T-cell (primary cell): ENCODE data around the gene KITLG. TPM values are rescaled to one million over a fixed set of nuclear protein-coding genes. Genes with fewer than 3 reads are reported as not detected.
"Not testable (repeated sequence)": the region's sequence is repeated elsewhere in the genome, so short reads cannot be mapped to it uniquely, and the experiment has no call there.

Source experiments
- ATAC-seq, 4 experiments: fragments of 200-7000 bp in 3 of 4; fragments of 150-1000 bp in 1 of 4; cut with Tn5 transposase; replicated peaks in 1 of 4; 1 replicate in 3 of 4; 2 replicates in 1 of 4; pipeline ENCODE4 v1.10.0; 2021; ENCODE audit warnings: moderate library complexity in 3 of 4, mild to moderate bottlenecking in 2 of 4, moderate number of reproducible peaks in 1 of 4
- CTCF ChIA-PET, 2 donors: fragments of 300-600 bp; sonication (Branson Sonifier 250); formaldehyde crosslinking; loops; one replicate each; lab custom pipeline; 2022; ENCODE audit warnings: antibody characterized with exemption in 2 of 2; lab: Charles Lee
- POLR2A ChIA-PET, 2 donors: fragments of 300-600 bp; sonication (Branson Sonifier 250); formaldehyde crosslinking; loops; one replicate each; lab custom pipeline; 2022; ENCODE audit warnings: antibody characterized with exemption in 2 of 2; lab: Charles Lee
- DNase-seq, 35 experiments: peaks; one replicate each; pipeline versions ENCODE4 v3.0.0 to v3.0.0-alpha.2; 2013 to 2023
- H3K27ac ChIP-seq: one replicate; pipeline ENCODE4 v1.5.1; 2013; ENCODE audit warnings: low read length
- H3K27me3 ChIP-seq, 2 experiments: replicated peaks in 1 of 2; 1 replicate in 1 of 2; 2 replicates in 1 of 2; pipeline versions ENCODE4 v1.6.1 to v1.7.0; 2013; ENCODE audit warnings: low read length in 1 of 2, mixed read lengths in 1 of 2; ENCODE audit not compliant: control insufficient read depth in 2 of 2, insufficient read depth in 2 of 2; ENCODE audit errors: extremely low read depth in 1 of 2
- H3K36me3 ChIP-seq, 2 donors: 1 replicate in 1 of 2; 2 replicates in 1 of 2; pipeline versions ENCODE4 v1.6.1 to v1.7.0; 2013; ENCODE audit warnings: low read length in 1 of 2; ENCODE audit not compliant: control insufficient read depth in 2 of 2, insufficient read depth in 1 of 2; ENCODE audit errors: extremely low read depth in 1 of 2
- H3K4me1 ChIP-seq, 2 experiments: 1 replicate in 1 of 2; 2 replicates in 1 of 2; pipeline versions ENCODE4 v1.6.1 to v1.7.0; 2013; ENCODE audit warnings: low read length in 2 of 2, mixed read lengths in 1 of 2; ENCODE audit not compliant: insufficient read depth in 2 of 2, control insufficient read depth in 1 of 2; ENCODE audit errors: extremely low read depth in 1 of 2
- H3K4me3 ChIP-seq, 2 donors: 1 replicate in 1 of 2; 2 replicates in 1 of 2; pipeline versions ENCODE4 v1.5.1 to v1.7.0; 2013; ENCODE audit warnings: mild to moderate bottlenecking in 2 of 2, low read length in 1 of 2, moderate library complexity in 1 of 2; ENCODE audit not compliant: control insufficient read depth in 1 of 2; ENCODE audit errors: extremely low read depth in 1 of 2
- H3K9me3 ChIP-seq: 2 replicates; pipeline ENCODE4 v1.7.0; 2013
- H3K27ac Mint-ChIP-seq, 2 donors: one replicate each; pipeline ENCODE4 v1.8.0; 2020 to 2021; ENCODE audit warnings: mild to moderate bottlenecking in 2 of 2, mixed read lengths in 2 of 2
- H3K27me3 Mint-ChIP-seq, 2 donors: one replicate each; pipeline ENCODE4 v1.8.0; 2021 to 2022; ENCODE audit warnings: mixed read lengths in 2 of 2
- H3K36me3 Mint-ChIP-seq: one replicate; pipeline ENCODE4 v1.8.0; 2021; ENCODE audit warnings: mixed read lengths
- H3K4me1 Mint-ChIP-seq, 3 donors: one replicate each; pipeline ENCODE4 v1.8.0; 2020 to 2022; ENCODE audit warnings: mixed read lengths in 3 of 3, mild to moderate bottlenecking in 1 of 3
- H3K4me3 Mint-ChIP-seq, 3 donors: one replicate each; pipeline ENCODE4 v1.8.0; 2020 to 2022; ENCODE audit warnings: mild to moderate bottlenecking in 3 of 3, mixed read lengths in 3 of 3, moderate library complexity in 3 of 3
- H3K9me3 Mint-ChIP-seq, 3 donors: one replicate each; pipeline ENCODE4 v1.8.0; 2020 to 2022; ENCODE audit warnings: mixed read lengths in 3 of 3
- WGBS: methylation state at CpG from one replicate; pipeline ENCODE4 v1.1.5; 2013; ENCODE audit warnings: missing lambda C conversion rate; ENCODE audit not compliant: insufficient coverage; 5-methylcytosine and 5-hydroxymethylcytosine counted together
- total RNA-seq, 35 experiments: library from RNA in 6 of 35; stranded (reverse) in 6 of 35; fragments of 120-200 nt in 1 of 35; gene quantifications; one replicate each; pipeline versions ENCODE4 v1.2.1 to v1.2.4 and lab custom pipeline; 2013 to 2026

KITLG gene
- total RNA-seq, 5 donors from 2014 or later (not counting 1 experiment from before 2014, with no cell fraction given), result 0.16 to 0.66 (median 0.29) TPM; not detected in 2

DNA sequence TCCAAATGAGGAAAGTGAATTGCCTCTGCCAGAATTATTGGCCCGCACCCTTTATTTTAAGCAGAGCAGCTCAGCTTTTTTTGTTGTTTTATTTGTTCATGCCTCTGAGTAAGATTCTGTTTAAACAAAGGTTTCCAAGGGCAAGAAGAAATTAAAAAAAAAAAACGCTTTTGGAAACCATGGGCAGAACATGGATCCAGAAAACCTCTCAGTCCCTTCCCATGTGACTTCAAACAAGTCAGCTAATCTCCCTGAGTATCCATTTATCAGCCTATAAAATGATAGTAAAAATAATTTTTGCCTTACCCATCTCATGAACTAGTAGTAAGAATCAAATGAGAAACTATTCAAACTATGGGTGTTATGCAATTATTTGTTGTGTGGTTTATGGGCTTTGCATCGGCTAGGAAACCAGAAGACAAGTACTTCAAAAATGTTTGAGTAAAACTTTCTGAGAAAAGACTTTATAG lies 27.6 kb downstream of the KITLG start:
- Mint-ChIP-seq H3K4me1 (no peaks in the 10 kb centered on the region), H3K36me3 (no peaks in the 10 kb centered on the region), H3K27ac (no peak overlapping the region), H3K9me3 (no peaks in the 10 kb centered on the region), H3K27me3 (no peaks in the 10 kb centered on the region), H3K4me3 (no peak overlapping the region)
- Histone ChIP-seq H3K36me3 (no peaks in the 10 kb centered on the region), H3K27ac (no peak overlapping the region), H3K4me1 (no peaks in the 10 kb centered on the region), H3K27me3 (no peaks in the 10 kb centered on the region), H3K9me3 (no peaks in the 10 kb centered on the region), H3K4me3 (no peak overlapping the region)
- no peak for ATAC-seq
- no peak for DNase-seq
- POLR2A ChIA-PET, result no interaction called here
- WGBS, result 100% methylated on average over 1 of the region's 3 CpGs
- CTCF ChIA-PET, result interaction anchor here in 1 of 2 donors (0.7 kb wide), 1 partner anchor 262 kb away, joined by 6 read pairs; no protein-coding TSS in a partner anchor

DNA sequence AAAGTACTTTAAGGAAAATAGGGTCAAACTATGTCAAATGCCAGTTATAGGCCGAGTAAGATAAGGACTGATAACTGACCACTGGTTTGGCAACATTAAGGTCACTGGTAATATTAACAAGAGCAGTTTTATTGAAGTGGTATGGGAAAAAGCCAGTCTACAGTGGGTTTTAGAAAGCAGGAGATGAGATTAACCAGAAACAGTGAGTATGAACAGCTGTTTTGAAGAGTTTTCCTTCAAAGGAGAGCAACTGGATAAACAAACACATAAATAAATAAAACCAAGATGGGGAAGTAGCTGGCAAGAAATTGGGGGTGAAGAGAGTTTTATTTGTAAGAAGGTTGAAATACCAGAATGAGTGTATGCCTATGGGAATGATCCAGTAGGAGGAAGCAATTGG lies 30.3 kb downstream of the KITLG start:
- ChIA-PET POLR2A (no interaction called here), CTCF (no interaction called here)
- no peak overlapping the region for H3K4me3 ChIP-seq
- 0% methylated on average over 1 of the region's 1 CpG for WGBS
- H3K27me3 ChIP-seq, result no peaks in the 10 kb centered on the region
- H3K27ac Mint-ChIP-seq, result no peak overlapping the region
- H3K9me3 Mint-ChIP-seq, result no peaks in the 10 kb centered on the region
- no peaks in the 10 kb centered on the region for H3K27me3 Mint-ChIP-seq
- H3K4me1 Mint-ChIP-seq, result no peaks in the 10 kb centered on the region
- DNase-seq (no peak), ATAC-seq (no peak)
- no peaks in the 10 kb centered on the region for H3K9me3 ChIP-seq
- H3K27ac ChIP-seq, result no peak overlapping the region
- no peaks in the 10 kb centered on the region for H3K36me3 ChIP-seq
- H3K4me3 Mint-ChIP-seq, result no peak overlapping the region
- H3K4me1 ChIP-seq, result no peaks in the 10 kb centered on the region
- H3K36me3 Mint-ChIP-seq, result no peaks in the 10 kb centered on the region

DNA sequence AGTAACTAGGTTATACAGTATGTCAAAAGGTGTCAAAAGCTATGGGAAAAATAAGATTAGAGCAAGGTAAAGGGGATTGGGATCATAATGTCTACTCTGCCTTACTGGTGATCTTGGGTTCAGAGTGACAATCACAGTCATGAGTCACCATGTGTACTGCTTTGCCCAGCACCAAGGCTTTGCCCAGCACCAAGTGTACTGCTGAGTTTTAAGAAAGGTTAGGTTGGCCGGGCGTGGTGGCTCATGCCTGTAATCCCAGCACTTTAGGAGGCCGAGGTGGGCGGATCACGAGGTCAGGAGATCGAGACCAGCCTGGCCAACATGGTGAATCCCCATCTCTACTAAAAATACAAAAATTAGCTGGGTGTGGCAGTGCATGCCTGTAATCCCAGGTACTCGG lies 32.3 kb downstream of the KITLG start:
- H3K36me3 Mint-ChIP-seq, H3K4me3 Mint-ChIP-seq, H3K4me1 ChIP-seq, H3K36me3 ChIP-seq, CTCF ChIA-PET, H3K9me3 ChIP-seq, H3K27ac ChIP-seq, DNase-seq, H3K27ac Mint-ChIP-seq, H3K4me3 ChIP-seq, H3K9me3 Mint-ChIP-seq, H3K4me1 Mint-ChIP-seq, ATAC-seq, H3K27me3 Mint-ChIP-seq, H3K27me3 ChIP-seq: not testable (repeated sequence)
- POLR2A ChIA-PET, result interaction anchor here in 1 of 2 donors (0.5 kb wide), 1 partner anchor 37 kb away, joined by 6 read pairs; no protein-coding TSS in a partner anchor
- 80% methylated on average over 1 of the region's 7 CpGs for WGBS

DNA sequence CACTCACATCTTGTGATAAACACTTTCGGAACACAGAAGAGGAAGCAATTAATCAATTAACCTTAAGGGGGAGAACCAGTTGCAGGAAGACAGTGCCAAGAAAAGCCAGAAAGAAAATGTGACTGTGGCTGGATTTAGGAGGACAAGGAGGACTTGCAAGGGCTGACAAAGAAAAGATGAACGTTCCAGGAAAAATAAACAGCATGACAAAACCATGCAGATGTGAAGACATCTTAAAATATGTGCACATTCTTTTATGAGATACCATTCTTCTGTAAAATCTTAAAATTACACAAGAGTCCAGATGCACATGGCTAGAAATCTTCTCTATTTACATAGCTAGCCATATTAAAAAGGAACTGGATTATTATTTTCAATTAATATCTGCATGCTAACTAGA lies 33.4 kb downstream of the KITLG start:
- H3K9me3 Mint-ChIP-seq, result peaks cover 0 to 4% (median 3%) of the 10 kb centered on the region in 3 donors
- no peaks in the 10 kb centered on the region for H3K4me1 ChIP-seq
- H3K27me3 ChIP-seq, result no peaks in the 10 kb centered on the region
- no peaks in the 10 kb centered on the region for H3K4me1 Mint-ChIP-seq
- WGBS, result no CpG with 5 or more reads among the region's 2 CpGs
- H3K4me3 ChIP-seq, result no peak overlapping the region
- no peak overlapping the region for H3K27ac ChIP-seq
- H3K27ac Mint-ChIP-seq, result no peak overlapping the region
- ATAC-seq (no peak), DNase-seq (no peak)
- no peak overlapping the region for H3K4me3 Mint-ChIP-seq
- ChIA-PET CTCF (no interaction called here), POLR2A (no interaction called here)
- no peaks in the 10 kb centered on the region for H3K9me3 ChIP-seq
- H3K36me3 ChIP-seq, result no peaks in the 10 kb centered on the region
- H3K27me3 Mint-ChIP-seq, result peaks cover 0 to 4% of the 10 kb centered on the region in 2 donors
- no peaks in the 10 kb centered on the region for H3K36me3 Mint-ChIP-seq

DNA sequence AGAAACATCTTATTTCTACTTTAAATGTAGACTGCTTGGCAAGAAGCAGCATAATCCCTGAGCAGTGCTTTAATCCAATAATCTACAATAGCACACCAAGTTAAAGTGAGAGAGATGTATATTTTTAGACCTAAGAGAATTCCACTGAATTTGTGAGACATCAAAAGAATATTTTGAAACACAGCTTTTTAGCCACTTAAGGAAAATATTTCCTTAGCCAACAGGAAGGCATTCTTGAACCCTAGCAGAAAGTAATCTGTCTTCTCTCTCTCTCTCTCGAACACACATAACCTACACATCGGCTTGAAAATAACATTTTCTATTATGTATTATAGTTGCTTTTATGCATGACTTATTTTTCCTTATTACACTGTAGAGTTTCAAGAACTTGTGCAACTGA lies 34.0 kb downstream of the KITLG start:
- Mint-ChIP-seq H3K27me3 (peaks cover 0 to 4% of the 10 kb centered on the region in 2 donors), H3K36me3 (no peaks in the 10 kb centered on the region), H3K4me1 (no peaks in the 10 kb centered on the region), H3K27ac (no peak overlapping the region), H3K9me3 (peaks cover 0 to 4% (median 3%) of the 10 kb centered on the region in 3 donors), H3K4me3 (no peak overlapping the region)
- no peak overlapping the region for H3K27ac ChIP-seq
- ChIA-PET POLR2A (no interaction called here), CTCF (no interaction called here)
- no peaks in the 10 kb centered on the region for H3K4me1 ChIP-seq
- no peaks in the 10 kb centered on the region for H3K36me3 ChIP-seq
- H3K4me3 ChIP-seq, result no peak overlapping the region
- no peaks in the 10 kb centered on the region for H3K9me3 ChIP-seq
- no CpG with 5 or more reads among the region's 2 CpGs for WGBS
- DNase-seq (no peak), ATAC-seq (no peak)
- H3K27me3 ChIP-seq, result no peaks in the 10 kb centered on the region

DNA sequence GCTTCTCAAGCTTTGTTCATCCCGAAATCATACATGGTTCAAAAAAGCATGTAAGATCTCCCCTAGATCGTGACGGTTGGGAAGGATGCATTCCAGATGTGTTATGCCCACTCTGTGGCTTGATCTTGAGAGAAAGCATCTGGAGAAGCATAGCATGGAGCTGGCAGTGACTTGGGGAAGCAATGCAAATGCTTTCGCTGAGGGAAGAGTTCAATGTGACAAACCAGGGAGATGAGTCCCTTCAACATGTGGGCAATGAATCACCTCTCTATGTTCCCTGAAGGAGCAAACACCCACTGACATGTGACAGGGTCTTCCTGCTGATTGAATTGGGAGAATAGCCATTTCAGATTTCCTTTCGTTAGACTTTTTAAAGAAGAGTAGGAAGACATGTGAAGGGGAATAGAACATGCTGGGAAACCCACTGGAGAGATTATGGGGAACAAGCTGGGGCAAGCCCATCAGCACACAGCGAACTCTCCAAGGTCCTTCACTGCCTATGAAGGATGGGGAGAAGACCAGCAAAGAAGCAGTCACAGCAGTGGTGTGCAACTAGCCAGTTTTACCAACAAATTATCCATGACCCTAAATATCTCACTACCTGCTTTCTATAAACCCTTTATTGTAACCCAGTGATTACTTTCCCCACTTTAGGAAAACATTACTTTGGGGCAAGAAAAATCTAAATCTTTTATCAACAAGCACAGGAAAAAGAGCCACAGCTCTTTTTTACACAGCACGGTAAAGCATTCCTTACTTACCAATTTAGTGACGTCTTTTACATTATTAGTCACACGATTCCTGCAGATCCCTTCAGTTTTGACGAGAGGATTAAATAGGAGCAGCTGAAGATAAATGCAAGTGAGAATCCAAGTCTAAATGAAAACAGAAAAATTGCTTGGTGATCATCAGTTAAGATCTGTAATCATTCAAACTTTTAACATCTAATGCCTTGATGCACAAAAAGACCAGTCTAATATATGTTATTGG lies 35.0 kb downstream of the KITLG start:
- no peak for ATAC-seq
- no peaks in the 10 kb centered on the region for H3K4me1 ChIP-seq
- ChIA-PET POLR2A (no interaction called here), CTCF (no interaction called here)
- no peaks in the 10 kb centered on the region for H3K36me3 Mint-ChIP-seq
- H3K27ac ChIP-seq, result no peak overlapping the region
- DNase-seq, result no peak
- H3K9me3 Mint-ChIP-seq, result peaks cover 0 to 4% (median 3%) of the 10 kb centered on the region in 3 donors
- no peaks in the 10 kb centered on the region for H3K4me1 Mint-ChIP-seq
- H3K27me3 Mint-ChIP-seq, result peaks cover 0 to 4% of the 10 kb centered on the region in 2 donors
- no peak overlapping the region for H3K4me3 ChIP-seq
- no peak overlapping the region for H3K4me3 Mint-ChIP-seq
- no peaks in the 10 kb centered on the region for H3K36me3 ChIP-seq
- 75% methylated on average over 4 of the region's 10 CpGs for WGBS
- H3K9me3 ChIP-seq, result no peaks in the 10 kb centered on the region
- no peaks in the 10 kb centered on the region for H3K27me3 ChIP-seq
- no peak overlapping the region for H3K27ac Mint-ChIP-seq
